GM18526 (cell line): ENCODE measurements around the gene SEMA4C.

Experiments used
- POLR2A ChIP-seq: IDR thresholded peaks from 3 replicates; pipeline ENCODE4 v1.6.1; 2011; ENCODE audit not compliant: insufficient read length; ENCODE audit errors: extremely low read depth

The SEMA4C gene

GRCh38 chr2:96888072-96889011, 18.5 kb upstream of the SEMA4C start:
- no peak for TF ChIP-seq POLR2A

- no peak for TF ChIP-seq POLR2A
These were observed 17.7 kb upstream of the SEMA4C start for GRCh38 chr2:96887493-96888012.

- TF ChIP-seq POLR2A, result no peak
These were observed 15.8 kb upstream of the SEMA4C start for GRCh38 chr2:96885432-96886347.

- TF ChIP-seq POLR2A, result no peak
These were observed 14.6 kb upstream of the SEMA4C start for GRCh38 chr2:96884299-96885094.

- no peak for TF ChIP-seq POLR2A
These were observed 13.4 kb upstream of the SEMA4C start for GRCh38 chr2:96883306-96883705.

- no peak for TF ChIP-seq POLR2A
These were observed 13.0 kb upstream of the SEMA4C start for GRCh38 chr2:96882906-96883305.

- no peak for TF ChIP-seq POLR2A
These were observed 12.3 kb upstream of the SEMA4C start for GRCh38 chr2:96882230-96882629.

- no peak for TF ChIP-seq POLR2A
These were observed 11.7 kb upstream of the SEMA4C start for GRCh38 chr2:96881349-96882195.

- TF ChIP-seq POLR2A, result no peak
These were observed 11.0 kb upstream of the SEMA4C start for GRCh38 chr2:96880891-96881273.

GRCh38 chr2:96879545-96880040, 9.7 kb upstream of the SEMA4C start:
- no peak for TF ChIP-seq POLR2A

- TF ChIP-seq POLR2A, result no peak
These were observed 9.1 kb upstream of the SEMA4C start for GRCh38 chr2:96878796-96879544.

GRCh38 chr2:96878171-96878570, 8.3 kb upstream of the SEMA4C start:
- no peak for TF ChIP-seq POLR2A

- TF ChIP-seq POLR2A, result no peak
These were observed 7.8 kb upstream of the SEMA4C start for GRCh38 chr2:96877631-96878092.
